ENCODE data around the gene MCCC2.
"Not testable (repeated sequence)": the region's sequence is repeated elsewhere in the genome, so short reads cannot be mapped to it uniquely, and the experiment has no call there.

The MCCC2 gene

GRCh38 chr5:71600783-71601182 lies 13.6 kb downstream of the MCCC2 start:
- no peak for DNase-seq

DNA sequence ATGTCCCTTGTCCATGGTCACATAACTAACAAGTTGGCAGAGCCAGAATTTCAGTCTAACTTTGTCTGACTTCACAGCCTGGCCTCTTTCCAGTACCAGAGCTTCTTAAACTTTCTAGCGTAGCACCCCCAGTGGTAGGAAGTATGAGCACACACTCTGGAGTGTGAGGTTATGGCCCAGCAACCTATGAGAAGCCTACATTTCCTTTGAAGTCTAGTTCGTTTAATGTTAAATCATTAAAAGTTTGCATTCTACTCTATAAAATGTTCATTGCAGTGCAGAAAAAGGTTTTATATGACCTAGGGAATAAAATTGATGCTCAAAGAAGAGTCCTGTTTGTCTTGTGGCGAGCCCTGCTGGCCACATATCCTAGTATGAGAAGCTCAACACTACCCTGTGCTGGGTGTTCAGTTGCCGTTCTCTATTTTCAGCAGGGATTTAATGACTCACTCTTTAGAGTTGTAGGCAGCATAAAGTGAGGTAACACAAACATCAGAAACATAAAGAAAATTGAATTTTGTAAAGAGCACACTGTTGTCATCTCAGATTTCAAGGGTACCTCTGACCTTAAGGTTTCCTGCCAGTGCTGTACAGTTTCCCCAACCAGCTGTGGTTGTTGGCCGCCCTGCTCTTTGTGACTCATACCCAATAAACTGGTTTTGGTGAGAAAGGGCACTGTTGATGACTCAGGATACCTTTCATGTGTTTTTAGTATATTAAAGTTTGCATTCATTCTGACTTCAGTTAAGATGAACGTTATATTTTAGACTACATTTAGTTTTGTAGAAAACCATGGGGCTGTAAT lies 14.3 kb downstream of the MCCC2 start:
- DNase-seq = peak in 1 of 3 experiments; percentile 22

- not testable (repeated sequence) for DNase-seq
Observed at GRCh38 chr5:71609916-71610315, 22.8 kb downstream of the MCCC2 start.

- DNase-seq = no peak
Observed at GRCh38 chr5:71615809-71616208, 28.7 kb downstream of the MCCC2 start.

DNA sequence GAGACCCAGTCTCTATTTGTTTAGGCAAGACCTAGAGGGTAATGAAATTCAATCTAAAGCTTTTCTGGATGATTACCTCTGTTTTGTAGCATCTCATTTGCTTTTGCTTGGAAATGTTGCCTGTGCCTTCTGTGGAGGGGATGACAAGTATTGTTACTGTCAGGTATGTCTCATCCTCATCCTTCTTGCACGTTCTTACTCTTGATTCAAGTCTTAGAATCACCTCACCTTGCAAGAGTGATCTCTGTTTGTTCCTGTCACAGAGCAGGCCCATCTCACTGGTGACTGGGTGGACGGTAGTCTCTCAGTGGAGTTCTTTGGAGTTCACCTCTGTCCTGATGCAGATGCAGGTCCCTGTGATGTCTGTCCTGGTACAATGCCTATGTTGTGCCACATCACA lies 33.5 kb downstream of the MCCC2 start:
- DNase-seq = no peak

DNA sequence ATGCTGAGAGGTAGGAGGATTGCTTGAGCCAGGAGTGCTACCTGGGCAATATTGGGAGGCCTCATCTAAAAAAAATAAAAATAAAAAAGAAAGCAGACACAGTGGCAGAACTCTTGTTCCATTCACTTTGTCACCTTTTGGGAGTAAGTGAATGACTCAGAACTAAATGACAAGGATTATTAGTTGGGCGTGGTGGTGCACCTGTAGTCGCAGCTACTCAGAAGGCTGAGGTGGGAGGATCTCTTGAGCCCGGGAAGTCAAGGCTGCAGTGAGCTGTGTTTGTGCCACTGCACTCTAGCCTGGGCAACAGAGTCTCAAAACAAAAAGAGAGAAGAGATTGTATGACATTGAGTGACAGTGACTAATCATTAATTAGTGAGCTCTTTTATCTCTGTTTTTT lies 34.1 kb downstream of the MCCC2 start:
- no peak for DNase-seq

- no peak for DNase-seq
Observed at GRCh38 chr5:71621741-71622140, 34.6 kb downstream of the MCCC2 start.

DNA sequence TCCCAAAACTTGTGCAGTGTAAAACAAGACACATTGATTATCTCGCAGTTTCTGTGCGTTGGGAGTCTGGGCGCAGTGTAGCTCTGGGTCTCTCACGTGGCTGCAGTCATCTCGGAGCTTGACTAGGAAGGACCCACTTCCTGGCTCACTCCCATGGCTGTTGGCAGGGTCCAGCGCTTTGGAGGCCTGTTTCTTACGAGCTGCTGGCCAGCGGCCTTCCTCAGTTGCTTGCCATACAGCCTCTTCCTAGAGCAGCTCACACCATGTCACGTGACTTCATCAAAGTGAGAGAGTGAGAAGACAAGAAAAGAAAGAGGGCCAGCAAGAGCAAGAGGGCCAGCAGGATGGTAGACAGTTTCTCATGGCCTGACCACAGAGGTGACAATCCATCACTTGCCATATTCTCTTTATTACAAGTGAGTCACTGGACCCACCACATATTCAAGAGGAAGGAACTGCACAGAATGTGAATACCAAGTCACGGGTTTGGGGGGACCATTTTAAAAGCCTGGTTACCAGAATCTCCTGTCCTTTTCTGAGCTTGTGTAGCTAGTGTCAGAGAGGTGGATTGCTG lies 36.2 kb downstream of the MCCC2 start:
- DNase-seq = no peak

- DNase-seq = no peak
Observed at GRCh38 chr5:71629950-71630349, 42.8 kb downstream of the MCCC2 start.

GRCh38 chr5:71631070-71631469 lies 43.9 kb downstream of the MCCC2 start:
- no peak for DNase-seq

- no peak for DNase-seq
Observed at GRCh38 chr5:71632168-71632567, 45.0 kb downstream of the MCCC2 start.

DNA sequence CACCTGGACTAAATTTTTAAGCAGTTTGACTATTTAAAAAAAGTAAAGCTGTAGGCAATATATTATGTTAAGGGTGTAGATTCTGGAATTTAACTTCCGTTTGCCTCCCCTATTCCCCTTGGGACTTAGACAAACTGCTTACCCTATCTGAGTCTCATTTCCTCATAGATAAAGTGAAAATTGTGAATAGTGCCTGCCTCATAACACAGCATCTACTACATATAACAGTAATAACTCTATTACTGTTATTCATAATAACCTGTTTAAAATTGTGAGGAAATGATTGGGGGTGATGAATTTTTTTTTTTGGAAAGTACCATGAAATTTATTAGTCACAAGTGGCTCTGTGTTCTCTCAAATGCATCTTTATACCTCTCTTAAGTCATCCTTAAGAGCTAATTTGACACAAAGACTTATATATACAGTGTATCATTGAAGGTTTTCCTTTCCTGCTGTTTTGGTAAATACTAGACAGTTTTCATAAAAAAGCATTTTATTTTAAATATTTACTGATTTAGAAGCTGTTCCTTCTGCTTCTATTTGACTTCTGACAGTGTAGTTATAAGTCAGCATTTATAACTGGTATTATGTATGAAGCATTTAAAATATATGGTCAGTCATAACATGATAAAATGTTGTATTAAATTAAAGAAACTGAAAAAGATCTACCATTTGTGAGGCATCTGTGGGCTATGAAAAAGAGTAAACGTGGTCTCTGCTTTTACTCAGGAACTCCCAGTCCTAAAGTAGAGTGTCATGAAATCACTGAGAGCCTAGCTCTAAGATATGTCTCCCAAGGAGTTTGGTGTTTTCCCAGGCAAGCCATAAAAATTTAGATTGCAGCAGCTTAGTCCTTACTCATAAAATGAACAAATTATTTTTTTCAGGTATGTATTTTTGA lies 46.4 kb downstream of the MCCC2 start:
- DNase-seq = no peak

GRCh38 chr5:71637133-71637532 lies 50.0 kb downstream of the MCCC2 start:
- DNase-seq = no peak

DNA sequence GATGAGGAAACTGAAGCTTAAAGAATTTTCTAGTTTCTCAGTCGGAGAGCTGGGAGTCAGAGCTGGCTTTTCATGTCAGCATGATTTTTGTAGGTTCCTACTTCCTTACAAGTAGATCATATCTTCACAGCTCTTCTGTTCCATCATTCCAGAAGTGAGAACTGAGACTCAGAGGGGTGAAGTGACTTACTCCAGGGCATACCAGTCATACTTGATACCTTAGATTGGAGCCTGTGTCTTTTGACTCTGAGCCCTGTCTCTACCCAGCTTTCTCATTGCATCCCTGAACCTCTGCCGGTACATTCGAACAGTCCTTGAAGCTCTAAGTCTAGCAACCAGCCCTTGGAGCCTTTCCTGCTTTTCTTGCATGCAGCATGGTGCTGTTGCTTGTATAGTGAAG lies 53.3 kb downstream of the MCCC2 start:
- no peak for DNase-seq

GRCh38 chr5:71645030-71645429 lies 57.9 kb downstream of the MCCC2 start:
- DNase-seq = no peak

DNA sequence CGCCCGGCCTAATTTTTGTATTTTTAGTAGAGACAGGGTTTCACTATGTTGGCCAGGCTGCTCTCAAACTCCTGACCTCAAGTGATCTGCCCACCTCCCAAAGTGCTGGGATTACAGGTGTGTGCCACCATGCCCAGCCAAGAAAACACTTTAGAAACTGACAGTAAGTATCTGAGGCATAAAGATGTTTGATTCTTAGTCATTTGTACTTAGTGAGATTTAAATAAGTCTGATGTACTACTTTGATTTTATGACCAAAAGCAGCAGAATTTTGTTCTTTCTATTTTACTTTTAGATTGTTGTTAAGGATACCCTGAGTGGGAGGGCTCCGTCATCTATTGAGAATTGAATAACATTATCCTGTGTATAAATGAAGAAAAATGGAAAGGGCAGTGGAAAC lies 63.8 kb downstream of the MCCC2 start:
- not testable (repeated sequence) for DNase-seq

DNA sequence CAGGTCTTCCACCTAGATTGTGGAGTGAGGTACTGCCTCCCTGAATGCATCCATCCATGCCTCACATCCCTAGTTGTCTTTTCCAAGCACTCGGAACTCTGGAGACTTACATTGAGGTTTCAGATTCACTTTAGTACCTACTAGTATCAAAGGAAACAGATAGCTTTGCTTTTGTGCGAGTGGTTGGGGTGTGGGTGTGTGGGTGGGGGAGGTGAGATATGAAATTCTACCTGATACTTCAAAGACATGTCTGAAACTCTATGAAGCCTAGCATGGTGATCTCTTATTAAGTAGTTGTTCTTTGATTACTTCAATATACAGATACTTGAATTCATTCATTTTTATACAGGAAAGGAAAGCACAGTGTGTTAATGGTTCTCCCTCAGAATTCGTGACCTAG lies 64.4 kb downstream of the MCCC2 start:
- no peak for DNase-seq

- DNase-seq = peak in 1 of 3 experiments; percentile 58
Observed at GRCh38 chr5:71652349-71652748, 65.2 kb downstream of the MCCC2 start.

GRCh38 chr5:71652803-71653543 lies 65.8 kb downstream of the MCCC2 start:
- DNase-seq = peak in 2 of 3 experiments; percentile 65 to 90

DNA sequence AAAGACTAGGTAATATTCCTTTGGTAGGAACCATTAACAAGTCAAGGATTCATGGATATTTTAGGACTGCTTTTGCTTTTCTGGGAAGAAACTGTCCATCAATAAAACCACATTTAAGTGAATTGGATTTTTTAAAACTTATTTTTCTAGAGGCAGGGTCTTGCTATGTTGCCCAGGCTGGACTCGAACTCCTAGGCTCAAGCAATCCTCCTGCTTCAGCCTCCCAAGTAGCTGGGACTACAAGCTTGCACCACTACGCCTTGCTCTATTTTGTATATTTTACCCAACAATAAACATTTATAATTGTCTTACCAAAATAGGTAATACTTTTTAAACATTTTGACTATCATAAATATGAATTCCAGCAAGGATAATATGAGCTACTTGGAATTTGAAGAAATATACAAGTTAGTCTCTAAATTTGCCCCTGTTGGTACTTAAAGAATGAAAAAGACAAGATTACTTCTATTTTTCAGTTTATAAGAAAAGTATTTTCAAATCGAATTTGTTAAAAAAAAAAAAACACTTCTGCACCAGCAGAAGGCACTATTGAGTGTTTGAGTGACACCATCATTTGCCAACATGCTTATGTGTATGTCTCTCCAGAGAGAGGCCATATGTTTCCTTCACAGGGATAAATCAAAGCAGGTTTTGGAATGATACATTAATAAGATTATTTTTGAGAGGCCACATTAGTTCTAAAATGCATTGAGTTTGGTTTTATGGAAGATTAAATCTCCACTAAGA lies 71.9 kb downstream of the MCCC2 start:
- DNase-seq = no peak

GRCh38 chr5:71662381-71662780 lies 75.2 kb downstream of the MCCC2 start:
- DNase-seq = no peak

Measured in NCI-H1417 (cell line).